ENCODE data around the gene DCLK3. TPM values are rescaled to one million over a fixed set of nuclear protein-coding genes. Genes with fewer than 3 reads are reported as not detected.

DCLK3 gene
- total RNA-seq, 1 donor, result not detected

GRCh38 chr3:36688815-36689214, 75.5 kb downstream of the DCLK3 start:
- DNase-seq (ENCODE audit: low read depth), result no peak
- TF ChIP-seq CTCF (IDR thresholded peaks at IDR 0.05; ENCODE audit: insufficient read depth, low read length), result no peak
- H3K4me3 ChIP-seq (ENCODE audit: low read depth, low read length), result no peak overlapping the region

GRCh38 chr3:36686516-36686915, 77.8 kb downstream of the DCLK3 start:
- no peak overlapping the region for H3K4me3 ChIP-seq (ENCODE audit: low read depth, low read length)
- no peak for TF ChIP-seq CTCF (IDR thresholded peaks at IDR 0.05; ENCODE audit: insufficient read depth, low read length)
- no peak for DNase-seq (ENCODE audit: low read depth)

GRCh38 chr3:36681867-36682266, 82.5 kb downstream of the DCLK3 start:
- DNase-seq (ENCODE audit: low read depth), result no peak
- no peak for TF ChIP-seq CTCF (IDR thresholded peaks at IDR 0.05; ENCODE audit: insufficient read depth, low read length)
- no peak overlapping the region for H3K4me3 ChIP-seq (ENCODE audit: low read depth, low read length)

- no peak for TF ChIP-seq CTCF (IDR thresholded peaks at IDR 0.05; ENCODE audit: insufficient read depth, low read length)
- no peak overlapping the region for H3K4me3 ChIP-seq (ENCODE audit: low read depth, low read length)
- no peak for DNase-seq (ENCODE audit: low read depth)
Observed at GRCh38 chr3:36680952-36681351, 83.4 kb downstream of the DCLK3 start.

- no peak overlapping the region for H3K4me3 ChIP-seq (ENCODE audit: low read depth, low read length)
- TF ChIP-seq CTCF (IDR thresholded peaks at IDR 0.05; ENCODE audit: insufficient read depth, low read length), result no peak
- peak; percentile 94 for DNase-seq (ENCODE audit: low read depth)
Observed at GRCh38 chr3:36679384-36680200, 84.8 kb downstream of the DCLK3 start.

- DNase-seq (ENCODE audit: low read depth), result peak; percentile 80
- no peak overlapping the region for H3K4me3 ChIP-seq (ENCODE audit: low read depth, low read length)
- no peak for TF ChIP-seq CTCF (IDR thresholded peaks at IDR 0.05; ENCODE audit: insufficient read depth, low read length)
Observed at GRCh38 chr3:36678216-36679013, 85.9 kb downstream of the DCLK3 start.

Data from fibroblast of the aortic adventitia (primary cell).